GM18499 (cell line): Measurements from ENCODE around the gene OSBPL2.

Experiments used
- ATAC-seq: cut with Tn5 transposase; IDR thresholded peaks from one replicate; pipeline ENCODE4 v1.9.1; 2021; ENCODE audit warnings: moderate number of reproducible peaks; ENCODE audit not compliant: insufficient read depth, unreplicated experiment

OSBPL2 gene

DNA sequence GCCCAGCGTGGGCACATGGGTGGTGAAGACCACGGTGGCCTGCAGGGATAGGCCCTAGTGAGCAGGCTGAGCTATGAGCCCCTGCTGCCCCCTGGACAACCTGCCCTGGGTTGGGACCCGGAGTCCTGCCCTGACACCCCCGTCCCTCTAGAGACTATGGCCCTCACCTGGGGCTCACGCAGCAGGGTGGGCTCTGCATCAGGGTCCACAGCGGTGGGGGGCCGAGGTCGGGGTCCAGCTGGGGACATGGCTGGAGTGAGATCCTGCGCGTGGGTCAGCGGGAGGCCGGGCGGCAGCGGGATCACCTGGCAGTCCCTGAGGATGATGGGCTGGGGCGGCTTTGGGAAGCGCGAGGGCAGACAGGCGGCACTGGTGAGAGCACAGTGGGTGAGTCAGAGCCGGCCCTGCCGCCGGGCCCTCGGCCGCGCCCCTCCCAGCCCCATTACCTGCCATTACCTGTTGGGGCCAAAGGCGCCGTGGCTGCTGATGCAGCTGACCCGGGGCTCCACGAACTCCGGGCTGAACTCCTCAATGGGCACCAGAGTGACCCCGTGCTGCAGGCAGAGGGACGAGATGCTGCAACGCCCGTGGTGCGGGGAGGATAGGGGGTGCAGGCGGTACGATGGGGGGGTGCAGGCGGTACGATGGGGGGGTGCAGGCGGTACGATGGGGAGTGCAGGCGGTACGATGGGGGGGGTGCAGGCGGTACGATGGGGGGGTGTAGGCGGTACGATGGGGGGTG is 92.4 kb downstream of the OSBPL2 start:
- ATAC-seq: no peak

DNA sequence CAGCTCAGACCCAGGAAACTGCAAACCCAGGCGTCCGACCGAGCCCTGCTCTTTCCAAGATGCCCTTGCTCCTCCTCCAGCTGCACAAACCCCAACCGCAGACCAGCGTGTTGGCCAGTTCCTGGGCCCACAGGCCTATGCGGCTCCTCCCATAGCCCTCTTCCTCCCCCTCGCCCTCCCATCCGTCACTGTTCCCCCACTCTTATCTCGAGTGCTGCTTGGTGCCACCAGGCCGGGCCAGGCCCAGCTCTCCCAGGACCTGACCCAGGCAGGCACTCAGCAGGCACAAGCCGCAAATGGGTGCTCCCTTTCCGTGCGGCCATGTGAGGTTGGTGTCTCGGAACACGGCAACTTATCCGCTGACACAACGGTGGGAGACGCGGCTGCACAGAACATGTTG is 93.0 kb downstream of the OSBPL2 start:
- ATAC-seq: no peak

DNA sequence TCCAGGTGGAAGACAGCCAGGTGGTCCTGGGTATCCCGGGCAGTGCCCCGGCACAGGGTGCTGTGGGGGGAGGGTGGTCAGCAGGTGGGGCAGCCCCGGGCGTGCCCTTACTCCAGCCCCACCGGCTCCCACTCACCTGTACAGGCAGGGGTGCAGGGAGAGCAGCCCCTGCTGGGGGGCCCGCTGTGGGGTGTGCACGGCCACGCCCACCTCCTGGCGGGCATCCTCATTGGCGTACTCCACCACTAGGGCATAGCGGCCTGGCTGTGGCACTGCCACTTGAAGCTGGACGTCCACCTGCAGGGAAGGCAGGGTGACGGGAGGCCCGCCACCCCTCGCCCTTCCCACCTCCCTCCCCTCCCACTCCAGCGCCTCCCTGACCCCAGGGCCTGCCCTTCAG is 94.1 kb downstream of the OSBPL2 start:
- no peak for ATAC-seq

DNA sequence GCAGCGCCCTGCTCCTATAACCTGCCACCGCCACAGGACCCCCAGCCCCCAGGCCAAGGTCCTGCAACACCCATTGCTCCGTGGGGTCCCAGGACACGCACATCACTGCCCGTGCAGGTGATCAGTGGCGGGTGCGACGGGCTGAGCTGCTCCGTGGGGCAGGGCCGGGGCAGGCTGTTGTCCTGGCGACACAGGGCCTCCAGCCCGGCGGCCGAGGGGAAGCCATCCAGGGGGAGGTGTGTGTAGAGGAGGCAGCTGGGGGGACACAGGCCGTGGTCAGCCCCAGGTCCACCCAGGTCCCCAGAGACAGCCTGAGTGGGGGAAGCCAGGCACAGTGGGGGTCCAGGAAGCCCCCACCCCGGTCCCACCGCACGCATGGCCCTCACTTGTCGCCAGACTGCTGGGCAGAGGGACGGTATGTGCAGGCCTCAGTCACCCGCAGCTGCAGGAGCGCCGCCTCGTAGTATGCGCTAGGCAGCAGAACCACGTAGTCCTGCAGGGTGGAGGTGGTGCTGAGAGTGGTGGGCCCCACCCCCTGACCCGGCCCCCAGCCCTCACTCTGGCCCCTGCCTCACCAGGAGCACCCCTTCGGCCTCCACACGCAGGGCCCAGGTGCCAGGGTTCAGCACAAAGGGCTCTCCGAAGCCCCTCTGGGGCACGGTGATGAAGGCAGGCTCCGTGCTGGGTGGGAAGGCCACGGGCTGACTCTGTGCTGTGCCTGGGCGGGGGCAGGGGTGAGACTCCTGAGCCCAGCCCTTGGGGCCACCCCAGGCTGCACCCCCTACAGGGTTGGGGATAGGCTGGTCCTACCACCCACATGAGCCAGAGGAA is 94.9 kb downstream of the OSBPL2 start:
- ATAC-seq: no peak

DNA sequence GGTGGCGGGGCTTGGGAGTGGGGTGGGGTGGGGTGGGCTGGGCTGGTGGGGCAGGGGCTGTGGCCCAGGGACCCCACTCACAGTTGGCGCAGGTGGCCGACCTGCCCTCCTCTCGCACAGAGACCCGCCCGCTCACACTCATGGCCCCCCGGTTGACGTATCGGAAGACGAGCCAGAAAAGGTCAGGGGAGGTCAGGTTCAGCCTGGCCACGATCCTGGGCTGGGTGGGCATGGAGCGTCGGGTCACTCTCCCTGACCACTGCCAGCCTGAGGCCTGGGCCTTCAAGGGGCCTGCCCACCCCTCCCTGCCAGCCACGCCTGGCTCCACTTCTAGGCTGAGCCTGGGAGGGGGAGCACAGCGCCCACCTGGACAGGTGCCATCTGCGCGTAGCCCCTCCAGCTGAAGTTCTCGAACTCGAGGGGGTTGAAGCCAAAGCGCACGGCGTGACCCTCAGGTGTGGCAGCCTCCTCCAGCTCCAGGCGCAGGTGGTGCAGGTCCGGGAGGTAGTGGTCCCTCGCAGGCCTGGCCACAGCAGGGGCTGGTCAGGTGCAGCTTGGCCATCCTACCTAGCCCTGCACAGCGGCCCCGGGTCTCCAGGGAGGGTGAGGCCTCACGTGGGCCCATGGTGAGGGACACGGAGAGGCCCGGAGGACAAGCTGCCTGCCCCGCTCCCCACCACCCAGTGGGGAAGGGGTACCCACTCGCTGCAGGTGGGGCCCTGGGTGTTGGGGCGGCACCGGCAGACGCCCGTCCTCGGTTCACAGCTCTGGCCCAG is 95.7 kb downstream of the OSBPL2 start:
- ATAC-seq: no peak

DNA sequence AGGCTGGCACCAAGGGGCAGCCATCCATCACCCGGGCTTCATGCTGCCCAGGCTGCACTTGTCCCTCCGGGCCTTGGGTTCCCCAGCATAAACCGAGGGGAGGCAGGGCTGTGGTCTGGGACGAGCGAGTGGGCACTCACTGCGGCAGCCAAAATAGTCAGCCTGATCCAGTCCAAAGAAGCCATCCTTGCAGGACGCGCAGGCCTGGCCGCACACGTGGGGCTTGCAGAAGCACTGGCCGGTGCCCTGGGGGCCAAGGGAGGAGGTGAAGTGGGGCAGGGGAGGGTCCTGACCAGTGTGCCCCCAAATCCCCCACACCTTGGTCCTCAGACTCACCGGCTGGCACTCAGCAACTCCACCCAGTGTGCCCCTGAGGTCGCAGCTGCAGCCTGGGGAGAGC is 96.6 kb downstream of the OSBPL2 start:
- ATAC-seq: no peak

DNA sequence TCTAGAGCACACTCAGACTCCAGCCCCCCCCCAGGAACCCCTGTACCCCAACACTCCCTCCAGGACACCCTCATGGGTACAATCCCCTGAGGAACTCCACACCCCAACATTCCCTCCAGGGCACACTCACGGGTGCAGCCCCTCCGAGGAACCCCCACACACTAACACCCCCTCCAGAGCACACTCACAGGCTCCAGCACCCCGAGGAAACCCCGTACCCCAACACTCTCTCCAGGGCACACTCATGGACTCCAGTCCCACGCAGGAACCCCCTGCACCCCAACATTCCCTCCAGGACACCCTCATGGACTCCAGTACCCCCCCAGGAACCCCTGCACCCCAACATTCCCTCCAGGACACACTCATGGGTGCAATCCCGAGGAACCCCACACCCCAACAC is 97.2 kb downstream of the OSBPL2 start:
- ATAC-seq: no peak

DNA sequence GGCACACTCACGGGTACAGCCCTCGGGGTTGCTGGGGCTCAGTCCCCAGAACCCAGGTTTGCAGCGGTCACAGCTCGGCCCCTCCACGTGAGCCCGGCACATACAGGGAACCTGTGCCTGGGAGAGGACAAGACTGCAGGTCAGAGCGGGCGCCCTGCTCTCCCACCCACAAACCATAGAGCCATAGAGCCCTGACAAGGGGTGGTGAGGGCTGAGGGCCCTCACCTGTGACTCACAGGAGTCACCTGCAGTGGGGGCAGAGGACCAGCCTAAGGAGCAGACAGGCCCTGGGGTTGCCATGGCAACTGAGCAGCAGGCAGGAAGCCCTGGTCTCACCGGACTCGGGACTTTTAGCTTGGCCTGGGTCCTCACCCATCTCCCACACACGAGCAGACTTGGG is 98.0 kb downstream of the OSBPL2 start:
- no peak for ATAC-seq

DNA sequence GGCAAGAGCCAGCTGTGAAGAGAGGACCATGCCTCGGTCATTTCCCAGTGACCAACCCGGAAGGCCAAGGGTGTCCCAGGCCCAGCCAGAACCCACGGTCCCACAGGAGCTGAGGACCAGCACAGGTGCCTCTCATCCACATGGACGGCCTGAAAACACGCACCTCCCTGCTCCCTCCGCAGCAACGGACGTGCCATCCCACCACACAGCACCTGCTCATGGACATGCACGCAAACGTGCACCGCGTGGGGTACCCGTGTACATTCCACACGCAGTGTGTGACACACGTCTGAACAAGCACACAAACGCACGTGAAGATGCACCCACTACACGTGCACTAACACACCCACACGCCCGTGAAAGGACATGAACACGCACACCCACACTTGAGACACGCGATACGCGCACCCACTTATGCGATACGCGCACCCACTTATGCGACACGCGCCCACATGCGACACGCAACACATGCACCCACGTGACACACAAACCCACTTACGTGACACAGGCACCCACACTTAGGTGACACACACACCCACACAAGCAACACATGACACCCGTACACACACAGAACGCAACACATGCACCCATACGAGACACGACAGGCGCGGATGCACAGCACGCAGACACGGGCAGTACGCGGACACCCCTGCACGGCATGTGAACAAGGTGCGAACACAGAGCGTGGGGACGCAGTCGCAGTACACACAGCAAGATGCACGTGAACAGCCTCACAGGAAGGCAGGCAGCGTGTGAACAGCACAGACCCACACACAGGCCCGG is 98.6 kb downstream of the OSBPL2 start:
- no peak for ATAC-seq

DNA sequence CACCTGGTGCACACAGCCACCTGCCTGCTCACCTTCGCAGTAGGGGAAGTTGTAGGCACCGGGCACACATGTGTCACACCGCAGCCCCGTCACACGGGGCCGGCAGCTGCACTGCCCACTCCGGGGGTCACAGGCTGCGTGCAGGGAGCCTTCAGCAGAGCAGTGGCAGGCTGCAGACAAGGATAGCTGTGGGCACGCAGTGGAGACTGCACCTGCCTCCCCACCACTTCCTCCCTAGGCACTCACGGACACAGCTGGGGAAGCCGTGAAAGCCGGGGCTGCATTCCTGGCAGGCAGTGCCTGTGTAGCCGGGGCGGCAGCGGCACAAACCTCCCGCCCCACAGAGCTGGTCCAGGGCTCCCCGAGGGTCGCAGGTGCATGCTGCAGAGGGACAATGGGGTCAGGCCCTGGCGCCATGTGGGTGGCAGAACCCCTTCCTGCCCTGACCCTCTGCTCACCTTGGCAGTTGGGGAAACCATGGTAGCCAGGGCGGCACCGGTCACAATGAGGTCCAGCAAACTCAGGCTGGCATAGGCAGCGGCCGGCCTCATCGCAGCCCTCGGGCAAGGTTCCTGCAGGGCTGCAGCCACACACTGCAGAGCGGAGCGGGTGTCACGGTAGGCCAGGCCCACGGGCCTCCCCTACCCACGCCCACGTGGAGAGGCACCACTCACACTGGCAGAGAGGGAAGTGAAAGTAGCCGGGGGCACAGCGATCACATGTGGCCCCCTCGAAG is 99.4 kb downstream of the OSBPL2 start:
- ATAC-seq: no peak

DNA sequence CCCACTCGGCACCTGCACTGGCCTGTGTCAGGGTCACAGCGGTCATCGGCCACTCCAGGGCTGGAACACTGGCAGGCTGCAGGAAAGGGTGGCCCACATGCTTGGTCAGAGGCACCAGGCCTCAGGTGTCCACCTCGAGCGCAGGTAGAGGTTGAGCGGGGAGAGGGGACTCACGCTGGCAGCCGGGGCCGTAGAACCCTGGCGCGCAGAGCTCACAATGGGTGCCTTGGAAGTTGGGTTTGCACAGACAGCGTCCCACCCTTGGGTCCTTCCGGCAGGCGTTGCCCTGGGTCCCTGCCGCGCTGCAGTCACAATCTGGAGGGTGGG is 99.9 kb downstream of the OSBPL2 start:
- no peak for ATAC-seq

DNA sequence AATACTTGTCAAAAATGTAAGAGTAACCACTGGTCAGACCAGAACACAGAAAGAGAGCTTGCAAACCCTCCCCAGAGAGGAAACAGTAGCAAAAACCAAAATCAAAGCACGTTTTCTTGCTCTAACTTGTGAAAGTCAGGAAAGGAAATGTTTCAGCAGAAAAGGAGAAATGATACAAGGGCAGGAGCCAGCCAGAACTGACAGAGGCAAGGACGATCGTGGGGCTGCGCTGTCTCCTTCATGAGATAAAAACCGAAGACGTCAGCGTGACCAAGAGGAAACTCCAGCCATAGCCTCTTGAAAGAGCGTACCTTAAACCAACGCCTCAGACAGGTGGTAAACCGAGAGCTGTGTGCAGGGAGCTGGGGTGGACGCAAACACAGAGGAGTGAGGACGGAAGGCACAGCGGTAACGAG is 101.3 kb downstream of the OSBPL2 start:
- ATAC-seq: peak; percentile 67

DNA sequence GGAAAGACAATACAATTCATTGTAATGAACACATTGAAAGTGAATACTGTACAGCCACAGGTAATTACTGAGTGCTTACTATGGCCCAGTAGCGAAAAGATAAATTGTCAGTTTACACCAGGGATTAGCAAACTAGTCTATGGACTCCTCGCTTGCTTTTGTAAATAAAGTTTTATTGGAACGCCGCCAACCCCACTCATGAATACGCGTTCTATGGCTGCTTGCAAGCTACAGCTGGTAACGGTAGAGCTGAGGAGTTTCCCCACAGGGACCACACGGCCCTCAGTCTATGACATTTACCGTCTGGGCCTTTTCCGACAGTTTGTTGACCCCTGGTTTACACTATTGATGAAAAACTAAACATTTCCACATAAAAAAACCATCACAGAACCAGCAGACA is 104.6 kb downstream of the OSBPL2 start:
- no peak for ATAC-seq

DNA sequence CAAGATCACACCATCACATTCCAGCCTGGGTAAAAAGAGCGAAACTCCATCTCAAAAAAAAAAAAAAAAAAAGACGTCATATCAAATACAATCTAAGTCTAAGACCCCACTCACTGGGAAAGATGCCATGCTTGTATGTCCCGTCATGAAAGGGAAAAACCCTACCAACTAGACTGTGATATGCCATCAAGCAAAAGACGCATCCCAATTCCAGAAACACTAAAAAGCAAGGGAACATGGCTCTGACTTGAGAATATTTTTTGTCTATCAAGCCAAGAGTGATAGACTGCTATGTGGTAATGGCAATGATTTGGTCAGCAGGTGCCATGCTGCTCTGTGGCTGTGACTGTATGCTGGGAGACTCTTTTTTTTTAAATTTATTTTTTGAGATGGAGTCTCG is 105.8 kb downstream of the OSBPL2 start:
- ATAC-seq: no peak

DNA sequence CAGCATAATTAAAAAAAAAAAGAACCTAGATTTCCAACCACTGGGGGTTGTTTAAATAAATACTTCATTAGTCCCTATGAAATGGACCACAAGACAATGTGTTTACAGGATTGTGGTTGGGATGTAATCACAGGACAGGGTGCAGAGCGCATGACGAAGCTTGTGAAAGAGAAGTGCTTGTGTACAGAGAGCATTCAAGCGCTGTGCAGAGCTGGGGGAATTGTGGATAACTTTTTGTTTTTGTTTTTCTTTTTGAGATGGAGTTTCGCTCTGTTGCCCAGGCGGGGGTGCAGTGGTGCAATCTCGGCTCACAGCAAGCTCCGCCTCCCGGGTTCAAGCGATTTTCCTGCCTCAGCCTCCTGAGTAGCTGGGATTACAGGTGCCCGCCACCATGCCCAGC is 106.5 kb downstream of the OSBPL2 start:
- no peak for ATAC-seq
